ENCODE results near the gene NDST1.
"Not testable (repeated sequence)": the region's sequence is repeated elsewhere in the genome, so short reads cannot be mapped to it uniquely, and the experiment has no call there.

NDST1 gene

DNA sequence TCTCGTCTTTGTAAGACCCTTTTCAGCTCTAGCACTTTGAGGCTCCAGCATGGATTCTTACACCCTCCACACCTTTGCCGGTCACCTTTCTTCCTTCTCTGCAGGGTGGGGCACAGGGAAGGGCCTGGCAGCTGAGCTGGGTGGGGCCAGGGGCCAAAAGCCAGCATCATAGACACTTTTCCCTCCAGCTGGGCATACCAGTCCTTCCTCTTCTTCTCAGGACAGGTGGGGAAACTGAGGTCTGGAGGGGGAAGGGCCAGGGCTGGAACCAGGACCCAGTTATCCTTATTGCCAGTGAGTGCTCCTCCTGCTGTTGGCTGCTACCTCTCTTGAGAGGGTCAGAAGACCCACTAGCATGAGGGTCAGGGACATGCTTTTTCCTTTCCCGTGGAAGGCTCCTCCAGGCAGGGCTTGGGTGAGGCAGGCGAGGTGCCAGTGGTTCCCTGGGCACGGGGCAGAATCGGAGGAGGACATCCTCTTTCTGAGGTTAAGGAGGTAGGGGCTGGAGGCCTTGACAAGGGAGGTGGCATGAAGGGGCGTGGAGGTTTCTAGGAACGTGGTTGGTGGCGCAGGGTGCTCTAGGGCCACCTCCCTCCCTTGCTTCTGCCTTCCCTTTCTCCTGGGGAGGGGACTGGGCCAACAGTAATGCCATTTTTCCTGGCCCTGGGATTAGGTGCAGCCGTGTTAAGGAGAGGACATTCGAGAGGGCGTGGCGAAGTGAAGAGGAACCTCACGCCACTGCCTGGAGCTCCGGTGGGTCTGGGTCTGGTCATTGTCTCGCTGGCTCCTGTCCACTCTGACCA is at the start of gene NDST1:
Gene NDST1, plus strand, starts transcription at position 658 of the 803 bp plus-strand sequence. CDS start 13,124 bp downstream, outside the sequence.
- DNase-seq = no peak

DNA sequence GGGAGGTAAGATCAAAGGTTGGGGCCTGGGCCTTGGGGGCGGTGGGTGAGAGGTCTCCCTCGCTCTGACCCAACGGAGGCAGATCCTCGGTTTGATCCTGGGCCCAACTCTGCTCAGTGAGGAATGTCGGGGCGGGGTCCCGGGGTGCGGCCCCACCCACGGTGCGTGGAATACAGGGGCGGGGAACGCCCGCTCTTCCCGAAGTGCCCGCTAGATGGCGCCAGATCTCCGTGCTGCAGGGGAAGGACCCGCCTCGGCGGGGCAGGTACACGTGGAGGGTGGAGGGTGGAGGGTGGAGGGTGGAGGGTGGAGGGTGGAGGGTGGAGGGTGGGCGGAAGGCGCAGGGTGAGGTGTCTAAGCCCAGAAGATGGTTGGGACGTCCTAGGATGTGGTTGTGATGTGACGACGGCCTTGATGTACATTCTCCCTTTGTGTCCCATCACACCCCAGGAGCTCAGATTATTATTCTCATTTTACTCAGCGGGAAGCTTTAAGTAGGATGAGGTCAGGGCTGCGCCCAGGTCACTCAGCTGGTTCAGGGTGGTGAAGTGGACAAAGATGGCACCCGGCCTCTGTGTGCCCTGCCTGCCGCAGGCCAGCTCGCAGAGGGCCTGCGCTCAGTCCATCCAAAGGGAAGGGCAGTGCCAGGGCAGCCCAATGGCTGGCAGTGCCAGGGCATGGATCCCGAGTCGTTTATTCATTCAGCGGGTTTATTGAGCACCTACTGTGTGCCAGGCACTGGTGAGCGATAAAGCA is 49.0 kb upstream of the NDST1 start:
- DNase-seq = peak in 47 of 56 donors; percentile 18 to 83 (median 50)

DNA sequence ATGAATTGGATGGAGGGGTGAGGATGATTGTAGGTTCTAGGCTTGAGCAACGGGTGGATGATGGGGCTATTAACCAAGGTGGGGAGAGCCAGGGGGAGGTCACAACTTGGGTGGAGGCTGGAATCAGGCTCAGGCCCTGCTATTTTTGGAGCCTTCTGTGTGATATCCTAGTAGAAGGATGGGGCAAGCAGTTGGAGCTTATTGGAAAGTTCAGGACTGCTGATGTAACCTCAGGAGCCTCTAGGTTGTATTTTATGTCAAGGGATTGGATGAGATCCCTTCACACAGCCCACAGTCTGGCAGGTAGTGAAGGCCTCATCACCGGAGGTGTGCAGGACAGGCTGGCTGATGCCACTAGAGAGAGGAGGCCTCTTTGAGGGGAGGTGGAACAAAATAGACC is 47.1 kb upstream of the NDST1 start:
- no peak for DNase-seq

DNA sequence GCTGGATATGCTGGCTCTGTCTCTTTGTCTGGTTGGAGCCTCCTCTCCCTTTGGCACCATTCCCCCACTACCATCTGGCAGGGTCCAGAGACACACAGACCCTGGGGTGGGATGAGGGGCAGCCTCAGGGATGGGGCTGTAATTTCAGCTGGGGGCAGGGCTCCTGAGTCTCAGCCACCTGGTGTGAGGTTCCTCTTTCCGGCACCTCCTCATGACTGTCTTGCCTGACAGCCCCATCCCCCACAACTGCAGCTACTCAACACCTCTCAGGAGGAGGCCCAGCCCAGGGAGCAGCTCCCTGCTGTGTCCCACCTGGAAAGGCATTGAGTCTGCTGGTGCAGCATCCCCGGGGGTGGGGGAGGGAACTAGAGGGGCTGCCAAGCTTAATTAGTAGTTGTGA is 46.7 kb upstream of the NDST1 start:
- DNase-seq = no peak

DNA sequence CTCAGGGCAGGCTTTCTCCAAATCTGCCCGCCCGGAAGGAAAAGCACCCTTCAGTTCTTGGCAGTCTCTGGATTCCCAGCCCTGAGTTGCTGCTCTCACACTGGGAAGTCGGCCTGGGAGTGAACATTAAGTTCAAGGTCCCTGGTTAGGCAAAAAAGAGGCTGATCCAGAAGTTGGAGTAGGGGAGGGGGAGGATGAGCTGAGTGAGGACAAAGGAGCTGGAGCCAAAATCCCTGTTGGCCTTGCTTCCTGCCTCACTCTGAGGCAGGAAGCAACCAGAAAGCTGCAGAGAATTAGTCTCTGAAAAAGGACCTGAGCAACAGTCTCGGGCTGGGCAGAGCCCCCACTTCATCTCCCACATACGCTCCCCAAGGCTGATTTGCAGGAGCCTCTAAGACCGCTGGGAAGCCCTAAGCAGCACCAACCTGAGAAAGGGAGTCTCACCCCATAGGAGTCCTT is 43.3 kb upstream of the NDST1 start:
- DNase-seq = no peak

DNA sequence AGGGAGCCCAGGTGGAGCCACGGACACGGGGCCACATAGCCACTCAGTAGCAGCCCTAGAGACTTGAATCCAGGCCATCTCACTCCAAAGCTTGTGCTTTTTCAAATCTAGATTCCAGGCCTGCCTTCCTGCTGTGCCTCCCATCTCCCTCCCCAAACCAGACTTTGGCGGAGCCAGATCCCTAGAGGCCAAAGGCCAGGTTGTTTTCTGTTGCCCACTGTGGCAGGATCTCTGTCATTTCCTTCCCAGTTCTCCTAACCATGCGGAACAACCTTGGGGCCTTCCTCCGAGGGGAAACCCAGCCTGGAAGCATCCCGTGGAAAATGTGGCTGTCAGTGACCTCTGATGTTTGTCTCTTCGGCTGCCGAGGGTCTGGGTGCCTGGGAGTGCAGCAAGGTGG is 42.0 kb upstream of the NDST1 start:
- no peak for DNase-seq

DNA sequence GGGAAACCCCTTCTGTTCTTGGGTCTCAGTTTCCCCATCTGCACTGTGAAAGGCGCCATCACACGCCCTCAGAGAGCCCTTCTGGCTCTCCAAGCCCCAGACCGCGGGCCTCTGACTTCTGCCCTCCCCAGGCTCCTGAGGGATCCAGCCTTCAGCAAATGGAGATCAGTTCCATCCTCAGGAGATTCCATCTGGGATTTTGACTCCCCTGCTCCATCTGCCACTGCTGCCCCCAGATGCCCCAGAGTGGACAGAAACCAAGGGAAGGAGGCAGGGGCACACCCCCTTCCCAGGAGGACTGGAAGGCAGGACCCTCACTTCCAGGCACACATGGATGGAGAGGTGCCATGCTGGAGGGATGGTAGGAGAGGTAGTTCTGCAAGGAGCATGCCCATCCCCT is 39.7 kb upstream of the NDST1 start:
- DNase-seq = no peak

DNA sequence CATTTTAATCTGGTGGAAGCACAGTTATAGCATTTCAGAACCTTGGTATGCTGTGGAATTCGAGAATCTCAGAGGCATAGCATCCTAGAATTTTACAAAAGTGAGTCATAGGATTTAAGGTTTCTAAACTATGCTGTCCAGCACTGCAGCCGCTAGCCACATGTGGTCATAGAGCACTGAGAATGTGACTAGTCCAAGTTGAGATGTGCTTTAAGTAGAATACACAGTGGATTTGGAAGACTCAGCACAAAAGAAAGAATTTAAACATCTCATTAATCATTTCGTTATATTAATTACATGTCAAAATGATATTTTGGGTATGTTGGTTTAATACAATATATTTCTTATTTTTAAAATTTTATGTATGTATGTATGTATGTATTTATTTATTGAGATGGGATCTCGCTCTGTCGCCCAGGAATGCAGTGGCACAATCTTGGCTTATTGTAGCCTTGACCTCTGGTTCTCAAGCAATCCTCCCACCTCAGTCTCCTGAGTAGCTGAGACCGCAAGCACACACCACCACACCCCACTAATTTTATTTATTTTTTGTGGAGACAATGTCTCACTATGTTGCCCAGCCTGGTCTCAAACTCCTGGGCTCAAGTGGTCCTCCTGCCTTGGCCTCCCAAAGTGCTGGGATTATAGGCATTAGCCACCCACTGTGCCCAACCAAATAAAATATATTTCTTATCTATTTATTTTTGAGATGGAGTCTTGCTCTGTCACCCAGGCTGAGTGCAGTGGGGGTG is 38.0 kb upstream of the NDST1 start:
- DNase-seq = no peak

DNA sequence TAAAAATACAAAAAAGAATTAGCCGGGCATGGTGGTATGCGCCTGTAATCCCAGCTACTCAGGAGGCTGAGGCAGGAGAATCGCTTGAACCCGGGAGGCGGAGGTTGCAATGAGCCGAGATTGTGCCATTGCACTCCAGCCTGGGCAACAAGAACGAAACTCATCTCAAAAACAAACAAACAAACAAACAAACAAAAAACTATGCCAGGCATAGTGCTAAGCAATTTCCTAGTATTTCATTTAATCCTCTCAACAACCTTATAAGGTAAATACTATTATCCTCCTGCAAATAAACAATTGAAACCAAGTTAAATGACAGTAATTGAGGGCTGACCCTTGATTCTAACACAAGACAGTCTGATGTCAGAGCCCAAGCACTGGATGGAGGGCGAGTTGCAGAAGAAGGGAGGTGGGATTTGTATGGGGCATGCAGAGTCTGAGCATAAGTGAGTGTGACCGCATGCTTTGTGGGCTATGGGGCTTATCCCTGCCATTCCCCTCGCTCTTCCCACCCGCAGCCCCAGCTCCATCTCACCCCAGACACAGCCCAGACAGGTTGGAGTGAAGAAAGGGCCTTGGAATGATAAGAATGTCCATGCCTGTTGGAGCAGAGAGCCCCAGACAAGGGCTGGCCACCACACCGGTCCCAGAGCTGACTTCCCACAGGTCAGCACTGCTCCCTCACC is 34.1 kb upstream of the NDST1 start:
- DNase-seq = no peak

DNA sequence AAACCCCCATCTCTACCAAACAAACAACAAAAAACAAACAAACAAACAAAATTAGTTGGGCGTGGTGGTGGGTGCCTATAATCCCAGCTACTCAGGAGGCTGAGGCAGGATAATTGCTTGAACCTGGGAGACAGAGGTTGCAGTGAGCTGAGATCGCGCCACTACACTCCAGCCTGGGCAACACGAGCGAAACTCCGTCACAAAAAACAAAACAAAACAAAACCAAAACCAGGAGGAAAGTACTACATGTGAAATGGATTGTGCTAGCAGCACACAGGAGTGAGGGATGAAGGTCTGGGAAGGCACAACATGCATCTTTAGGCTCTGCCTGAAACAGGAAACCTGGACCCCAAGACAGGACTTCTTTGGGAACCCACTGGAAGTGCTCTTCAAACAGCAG is 31.4 kb upstream of the NDST1 start:
- not testable (repeated sequence) for DNase-seq

DNA sequence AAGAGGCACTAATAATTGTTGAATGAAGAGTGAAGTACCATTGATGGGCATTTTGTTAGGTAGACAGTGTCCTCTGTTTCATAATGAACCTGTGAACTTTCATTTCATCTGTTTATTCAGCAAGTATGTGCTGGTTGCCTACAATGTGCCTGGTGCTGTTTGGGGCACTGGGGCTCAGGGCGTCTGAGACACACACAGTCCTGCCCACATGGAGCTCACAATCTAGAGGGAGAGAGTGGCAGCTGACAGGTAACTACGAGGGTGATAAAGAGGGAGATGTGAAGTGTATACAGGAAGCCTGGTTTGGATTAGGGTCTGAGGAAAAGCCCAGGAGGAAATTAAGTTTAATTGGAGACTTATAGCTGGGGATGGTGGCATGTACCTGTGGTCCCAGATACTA is 28.5 kb upstream of the NDST1 start:
- DNase-seq = no peak

DNA sequence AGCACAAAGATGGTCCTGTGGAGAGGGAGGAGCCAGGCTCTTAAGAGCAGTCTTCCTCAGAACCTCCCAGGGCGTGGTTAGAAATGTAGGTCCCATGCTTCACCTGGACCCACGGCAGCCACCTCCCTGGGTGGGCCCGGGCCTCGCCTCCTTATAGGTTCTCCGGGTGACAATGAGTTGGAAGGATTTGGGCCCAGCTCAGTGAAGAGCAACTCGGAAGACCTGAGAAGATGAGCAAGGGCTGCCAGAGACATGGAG is 26.3 kb upstream of the NDST1 start:
- DNase-seq = no peak

DNA sequence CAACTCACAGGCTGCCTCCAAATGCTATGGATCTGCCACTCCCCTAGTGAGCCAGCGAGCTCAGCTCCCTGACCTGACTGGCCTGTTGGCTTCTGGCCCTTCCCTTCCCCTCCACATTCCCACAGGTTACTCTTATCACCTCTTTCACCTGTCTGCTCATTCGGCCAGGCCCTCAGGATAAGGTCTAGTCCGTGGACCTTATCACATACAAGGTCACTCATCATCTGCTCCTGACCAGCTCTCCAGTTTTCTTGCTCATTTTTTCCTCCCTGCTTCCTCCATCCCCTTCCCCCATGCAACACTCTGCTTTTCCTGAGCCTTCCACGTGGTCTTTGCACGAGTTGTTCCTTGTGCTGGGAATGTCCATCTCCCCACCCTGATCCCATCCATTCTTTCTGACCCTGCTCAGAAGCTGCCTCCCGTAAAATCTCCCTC is 25.9 kb upstream of the NDST1 start:
- no peak for DNase-seq

DNA sequence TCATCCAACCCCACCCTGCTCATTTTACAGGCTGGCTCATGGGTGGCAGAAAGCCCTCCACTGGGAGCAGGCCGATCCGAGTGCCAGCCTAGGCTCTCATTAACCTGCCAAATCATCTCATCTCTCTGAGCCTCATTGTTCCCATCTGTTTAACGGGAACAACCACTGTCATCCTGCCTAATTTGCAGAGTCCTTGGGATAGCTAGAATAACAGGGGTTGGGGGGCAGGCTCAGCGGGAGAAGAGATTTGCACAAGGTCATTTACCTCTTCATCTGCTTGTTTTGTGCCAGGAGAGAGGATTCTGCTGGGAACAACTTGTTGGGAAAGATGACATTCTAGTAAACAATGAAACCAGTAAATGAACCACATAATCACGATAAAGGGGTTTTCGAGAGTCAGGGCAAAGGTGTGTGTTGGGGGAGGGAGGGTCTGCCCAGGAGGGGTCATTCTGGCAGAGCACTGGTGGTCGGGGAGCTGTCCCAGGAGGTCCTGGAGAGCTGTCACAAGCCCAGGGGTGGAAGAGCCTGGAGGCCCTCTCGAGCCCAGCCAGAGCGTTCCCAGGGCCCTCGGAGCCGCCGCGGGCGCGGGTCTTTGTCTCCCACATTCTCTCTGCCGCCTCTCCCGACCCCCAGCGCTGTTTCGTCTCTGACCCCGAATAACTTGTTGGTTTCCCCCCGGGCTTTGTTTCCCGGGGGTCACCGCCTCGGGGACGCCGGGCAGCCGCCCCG is 22.8 kb upstream of the NDST1 start:
- no peak for DNase-seq

DNA sequence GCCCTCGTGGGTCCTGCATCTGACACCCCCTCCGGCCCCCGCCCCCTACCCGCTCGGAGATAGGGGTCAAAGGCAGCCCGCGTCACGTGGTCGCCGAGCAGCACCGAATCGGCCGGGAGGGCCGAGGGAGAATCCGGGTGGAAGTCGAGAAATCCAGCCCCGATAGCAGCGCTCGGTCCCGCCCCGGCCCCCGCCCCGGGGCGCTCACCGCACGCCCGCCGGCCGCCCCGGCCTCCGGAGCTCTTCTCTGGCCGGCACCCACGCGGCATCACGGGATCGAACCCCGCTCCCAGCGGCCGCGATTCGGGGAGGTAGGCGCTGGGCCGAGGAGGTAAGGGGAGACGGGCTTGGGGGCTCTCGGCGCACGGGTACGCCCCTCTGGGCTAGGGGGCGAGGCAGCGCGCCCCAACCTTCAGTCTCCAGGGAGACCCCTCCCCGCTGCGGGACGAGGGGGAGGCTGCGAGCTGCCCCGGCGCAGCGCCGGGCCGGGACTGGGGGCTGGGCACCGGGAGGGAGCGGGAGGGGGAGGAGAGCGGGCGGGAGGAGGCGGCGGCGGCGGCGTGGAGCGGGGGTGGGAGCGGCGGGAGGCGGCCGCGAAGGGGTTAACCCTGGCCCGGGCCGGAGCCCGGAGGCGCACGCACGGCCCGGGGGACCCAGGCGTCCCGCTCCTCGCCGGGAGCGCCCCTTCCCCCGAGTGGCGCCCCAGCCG is 22.1 kb upstream of the NDST1 start:
- peak in 36 of 56 donors; percentile 30 to 80 (median 57) for DNase-seq

DNA sequence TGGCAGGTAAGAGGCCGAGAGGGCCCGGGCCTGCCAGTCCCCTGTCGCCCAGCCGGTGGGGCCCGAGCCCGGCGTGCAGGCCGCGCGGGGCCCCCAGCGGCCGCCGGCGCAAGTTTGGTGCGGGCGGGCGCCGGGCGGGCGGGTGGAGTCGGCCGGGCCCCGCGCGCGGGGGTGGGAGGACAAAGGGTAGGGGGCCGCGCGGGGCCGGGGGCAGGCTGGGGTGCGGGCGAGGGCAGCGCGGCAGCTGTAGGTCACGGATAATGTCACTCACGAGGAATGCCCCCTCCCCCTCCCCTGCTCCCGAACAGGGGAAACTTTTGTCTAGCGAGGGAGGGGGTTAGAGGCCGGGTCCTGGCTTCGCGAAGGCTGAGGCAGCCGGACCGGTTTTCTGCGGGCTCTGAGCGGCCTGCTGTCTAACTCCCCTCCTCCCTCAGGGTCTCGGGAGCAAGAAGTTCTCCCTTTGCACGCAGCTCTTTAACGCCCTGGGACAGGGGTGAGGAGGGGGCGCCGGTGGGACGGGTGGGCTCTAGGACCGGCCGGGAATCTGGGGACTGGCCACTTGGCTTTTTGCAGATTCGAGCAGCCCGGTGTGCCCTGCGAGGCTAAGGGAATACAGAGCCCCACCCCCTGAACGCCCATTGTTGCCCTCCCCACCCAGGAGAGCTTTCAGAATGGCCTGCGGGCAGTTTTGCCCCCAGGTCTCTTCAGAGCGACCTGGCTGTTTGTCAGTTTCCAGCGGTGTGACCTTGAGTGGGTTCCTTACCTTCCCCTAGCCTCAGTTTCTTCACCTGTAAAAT is 21.3 kb upstream of the NDST1 start:
- DNase-seq = peak in 30 of 56 donors; percentile 28 to 75 (median 58)

DNA sequence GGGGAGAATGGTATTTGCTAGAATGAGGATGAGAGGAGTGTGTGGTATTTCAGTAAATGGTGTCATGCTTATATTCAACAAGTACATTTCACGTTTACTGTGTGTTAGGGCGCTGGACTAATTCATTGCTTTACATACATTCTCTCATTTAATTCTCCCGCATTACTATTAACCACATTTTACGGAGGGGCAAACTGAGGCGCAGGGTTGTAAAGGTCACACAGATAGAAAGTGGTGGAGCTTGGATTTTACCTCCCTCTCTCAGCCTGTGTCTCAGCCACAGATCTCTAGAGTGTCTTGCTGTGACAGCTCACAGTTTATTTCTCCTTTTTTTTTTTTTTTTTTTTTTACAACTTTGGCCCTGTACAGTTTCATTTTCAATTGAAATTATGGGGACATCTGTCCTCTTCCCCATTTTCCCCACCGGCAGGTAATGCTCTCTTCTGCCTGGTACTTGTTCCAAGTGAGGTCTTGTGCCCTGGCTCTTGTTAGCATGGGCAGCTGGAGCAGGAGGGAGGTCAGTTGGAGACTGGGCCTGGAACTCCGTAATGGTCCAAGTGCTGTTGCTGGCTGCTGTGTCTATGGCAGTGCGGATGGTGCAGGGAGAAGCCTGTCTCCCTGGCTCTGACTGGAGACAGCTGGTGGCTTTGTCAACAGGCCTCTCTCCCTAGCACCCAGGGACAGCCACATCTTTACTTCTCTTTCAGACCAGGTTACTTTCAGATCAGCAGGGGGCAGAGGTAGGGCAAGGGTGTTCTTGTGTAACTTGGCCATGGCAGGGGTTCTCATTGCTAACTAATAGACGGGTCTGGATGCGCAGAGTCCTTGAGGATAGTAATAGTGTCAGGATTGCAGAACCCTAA is 20.5 kb upstream of the NDST1 start:
- DNase-seq = peak in 36 of 56 donors; percentile 31 to 88 (median 54)

All from amygdala (tissue), 56 donors.